ENCODE measurements around the gene CACUL1. TPM values are rescaled to one million over a fixed set of nuclear protein-coding genes. Genes with fewer than 3 reads are reported as not detected.
"Not testable (repeated sequence)": the region's sequence is repeated elsewhere in the genome, so short reads cannot be mapped to it uniquely, and the experiment has no call there.

The CACUL1 gene
- polyA plus RNA-seq, 3 donors, result 23.8 to 26.8 (median 24.6) TPM

DNA sequence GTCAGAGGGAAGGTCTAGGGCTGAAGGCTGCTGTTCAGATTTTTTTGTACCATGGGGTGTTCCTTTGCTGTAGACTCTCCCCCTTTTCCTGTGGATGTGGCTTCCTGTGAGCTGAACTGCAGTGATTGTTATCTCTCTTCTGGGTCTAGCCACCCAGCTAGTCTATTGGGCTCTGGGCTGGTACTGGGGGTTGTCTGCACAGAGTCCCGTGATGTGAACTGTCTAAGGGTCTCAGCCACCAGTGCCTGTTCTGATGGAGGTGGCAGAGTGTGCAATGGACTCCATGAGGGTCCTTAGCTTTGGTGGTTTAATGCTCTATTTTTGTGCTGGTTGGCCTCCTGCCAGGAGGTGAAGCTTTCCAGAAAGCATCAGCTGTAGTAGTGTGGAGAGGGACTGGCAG, 96.6 kb downstream of the CACUL1 start:
- DNase-seq (ENCODE audit: low read depth in 3 of 3, low spot score in 2 of 3), result not testable (repeated sequence)

DNA sequence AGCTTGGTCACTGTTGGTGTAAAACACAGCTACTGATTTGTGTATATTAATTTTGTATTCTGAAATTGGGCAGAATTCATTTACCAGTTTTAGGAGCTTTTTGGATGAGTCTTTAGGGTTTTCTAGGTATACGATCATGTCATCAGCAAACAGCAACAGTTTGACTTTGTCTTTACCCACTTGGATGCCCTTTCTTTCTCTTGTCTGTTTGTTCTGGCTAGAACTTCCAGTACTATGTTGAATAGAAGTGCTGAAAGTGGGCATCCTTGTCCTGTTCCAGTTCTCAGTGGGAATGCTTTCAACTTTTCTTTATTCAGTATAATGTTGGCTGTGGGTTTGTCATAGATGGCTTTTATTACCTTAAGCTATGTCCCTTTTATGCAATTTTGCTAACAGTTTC, 109.5 kb downstream of the CACUL1 start:
- not testable (repeated sequence) for DNase-seq (ENCODE audit: low read depth in 3 of 3, low spot score in 2 of 3)

GRCh38 chr10:118642228-118642627, 112.5 kb downstream of the CACUL1 start:
- no peak for DNase-seq (ENCODE audit: low read depth in 3 of 3, low spot score in 2 of 3)

DNA sequence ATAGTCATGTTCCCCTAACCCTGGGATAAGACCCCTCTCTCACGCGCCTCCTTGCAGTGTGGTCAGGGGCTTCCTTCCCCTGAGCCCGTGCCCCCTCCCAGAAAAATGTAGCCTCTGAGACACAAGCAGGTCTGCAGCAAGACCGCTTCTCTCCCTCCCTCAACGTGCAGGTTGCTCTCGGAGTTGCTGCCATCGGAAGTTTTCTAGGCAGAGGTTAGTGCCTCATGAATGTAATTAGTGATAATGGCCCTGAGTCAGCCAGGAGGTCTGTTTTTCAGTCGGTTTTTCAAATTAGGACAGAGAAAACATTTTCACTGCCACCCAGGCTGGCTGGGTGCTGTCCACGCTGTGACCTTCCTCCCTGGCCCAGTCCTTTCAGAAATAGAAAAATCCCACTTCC, 116.1 kb downstream of the CACUL1 start:
- DNase-seq (ENCODE audit: low read depth in 3 of 3, low spot score in 2 of 3), result no peak

- no peak for DNase-seq (ENCODE audit: low read depth in 3 of 3, low spot score in 2 of 3)
Observed at GRCh38 chr10:118635674-118636402, 118.9 kb downstream of the CACUL1 start.

DNA sequence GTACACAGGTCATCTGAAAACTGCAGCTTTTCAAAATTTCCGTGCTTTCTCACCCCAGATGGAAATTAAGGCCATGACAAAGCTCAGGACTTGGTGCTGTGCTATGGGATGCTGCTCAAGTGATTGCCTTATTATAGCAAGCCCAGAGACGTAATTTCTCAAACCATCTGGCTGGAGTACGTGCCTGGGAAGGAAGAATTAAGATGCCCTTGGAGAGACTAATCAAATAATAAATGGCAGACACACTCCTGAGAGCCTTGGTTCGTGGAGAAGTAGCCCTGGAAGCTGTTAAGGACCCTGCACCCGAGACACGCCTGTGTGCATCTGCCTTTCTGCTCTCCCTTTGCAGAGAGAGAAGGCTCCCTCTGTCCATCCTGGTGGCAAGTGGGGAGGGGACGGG, 121.0 kb downstream of the CACUL1 start:
- DNase-seq (ENCODE audit: low read depth in 3 of 3, low spot score in 2 of 3), result no peak

DNA sequence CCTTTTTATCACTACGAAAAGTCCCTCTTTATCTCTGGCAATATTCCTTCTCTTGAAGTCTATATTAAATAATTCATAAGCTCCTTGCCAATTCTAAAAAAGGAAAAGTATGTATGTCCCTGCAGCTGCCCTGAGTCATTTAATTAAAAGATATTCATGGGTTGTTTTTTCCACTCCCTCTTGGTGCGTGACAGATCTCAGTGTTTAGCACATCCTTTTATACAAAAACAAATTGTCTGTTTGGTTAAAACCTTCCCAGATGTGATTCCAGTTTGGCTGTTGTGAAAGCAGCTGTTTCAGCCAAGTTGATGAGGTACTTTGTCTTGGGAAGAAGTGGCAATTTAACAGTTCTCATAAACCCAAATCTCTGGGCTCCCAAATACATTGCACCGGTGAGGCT, 125.6 kb downstream of the CACUL1 start:
- DNase-seq (ENCODE audit: low read depth in 3 of 3, low spot score in 2 of 3), result no peak

GRCh38 chr10:118628397-118628796, 126.4 kb downstream of the CACUL1 start:
- no peak for DNase-seq (ENCODE audit: low read depth in 3 of 3, low spot score in 2 of 3)

DNA sequence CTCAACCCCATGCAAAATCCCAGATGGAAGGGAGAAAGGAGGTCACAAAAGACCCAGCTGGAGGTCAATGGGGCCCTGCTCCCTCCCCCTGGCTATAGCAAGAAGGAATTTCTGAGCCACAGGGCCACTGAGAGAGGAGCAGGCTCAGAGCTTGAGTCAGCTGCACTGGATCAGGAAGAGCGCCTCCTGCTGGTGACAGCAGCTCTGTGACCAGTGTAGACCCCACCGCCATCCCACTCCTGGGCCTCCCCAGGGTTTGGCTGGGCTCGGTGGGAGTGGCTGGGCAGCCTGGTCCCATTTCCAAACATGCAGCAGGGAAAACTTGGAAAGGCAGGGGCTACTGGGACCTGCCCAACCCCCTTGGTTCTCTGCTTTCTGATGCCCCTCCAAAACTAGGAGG, 127.8 kb downstream of the CACUL1 start:
- no peak for DNase-seq (ENCODE audit: low read depth in 3 of 3, low spot score in 2 of 3)

Other genes with a start within 250 kb of the CACUL1 start
- not detected for gene PRLHR, start 159.3 kb downstream of the CACUL1 start, polyA plus RNA-seq (ENCODE audit: insufficient read length in 3 of 3)